ENCODE results near the gene ZNF503. TPM values are rescaled to one million over a fixed set of nuclear protein-coding genes. Genes with fewer than 3 reads are reported as not detected.

ZNF503 gene
- total RNA-seq, 1 donor = 7.8 TPM

- TF ChIP-seq CTCF (IDR thresholded peaks at IDR 0.05; ENCODE audit: insufficient read depth, low read depth, low read length) = no peak
- no peak for DNase-seq (ENCODE audit: low read depth)
- H3K4me3 ChIP-seq (ENCODE audit: low read depth, low read length) = no peak overlapping the region
Observed at GRCh38 chr10:75438275-75438674, 36.7 kb upstream of the ZNF503 start.

- no peak for TF ChIP-seq CTCF (IDR thresholded peaks at IDR 0.05; ENCODE audit: insufficient read depth, low read depth, low read length)
- no peak overlapping the region for H3K4me3 ChIP-seq (ENCODE audit: low read depth, low read length)
- no peak for DNase-seq (ENCODE audit: low read depth)
Observed at GRCh38 chr10:75437693-75438092, 36.1 kb upstream of the ZNF503 start.

GRCh38 chr10:75436896-75437295 lies 35.3 kb upstream of the ZNF503 start:
- H3K4me3 ChIP-seq (ENCODE audit: low read depth, low read length) = no peak overlapping the region
- TF ChIP-seq CTCF (IDR thresholded peaks at IDR 0.05; ENCODE audit: insufficient read depth, low read depth, low read length) = no peak
- no peak for DNase-seq (ENCODE audit: low read depth)

- TF ChIP-seq CTCF (IDR thresholded peaks at IDR 0.05; ENCODE audit: insufficient read depth, low read depth, low read length) = no peak
- H3K4me3 ChIP-seq (ENCODE audit: low read depth, low read length) = no peak overlapping the region
- DNase-seq (ENCODE audit: low read depth) = no peak
Observed at GRCh38 chr10:75435291-75435690, 33.7 kb upstream of the ZNF503 start.

- no peak overlapping the region for H3K4me3 ChIP-seq (ENCODE audit: low read depth, low read length)
- no peak for TF ChIP-seq CTCF (IDR thresholded peaks at IDR 0.05; ENCODE audit: insufficient read depth, low read depth, low read length)
- no peak for DNase-seq (ENCODE audit: low read depth)
Observed at GRCh38 chr10:75434291-75434690, 32.7 kb upstream of the ZNF503 start.

GRCh38 chr10:75433216-75433615 lies 31.7 kb upstream of the ZNF503 start:
- TF ChIP-seq CTCF (IDR thresholded peaks at IDR 0.05; ENCODE audit: insufficient read depth, low read depth, low read length) = no peak
- no peak overlapping the region for H3K4me3 ChIP-seq (ENCODE audit: low read depth, low read length)
- no peak for DNase-seq (ENCODE audit: low read depth)

GRCh38 chr10:75432763-75433162 lies 31.2 kb upstream of the ZNF503 start:
- no peak for DNase-seq (ENCODE audit: low read depth)
- H3K4me3 ChIP-seq (ENCODE audit: low read depth, low read length) = no peak overlapping the region
- no peak for TF ChIP-seq CTCF (IDR thresholded peaks at IDR 0.05; ENCODE audit: insufficient read depth, low read depth, low read length)

Measured in fibroblast of villous mesenchyme (primary cell).